Measurements from ENCODE around the gene TPD52L1.

DNA sequence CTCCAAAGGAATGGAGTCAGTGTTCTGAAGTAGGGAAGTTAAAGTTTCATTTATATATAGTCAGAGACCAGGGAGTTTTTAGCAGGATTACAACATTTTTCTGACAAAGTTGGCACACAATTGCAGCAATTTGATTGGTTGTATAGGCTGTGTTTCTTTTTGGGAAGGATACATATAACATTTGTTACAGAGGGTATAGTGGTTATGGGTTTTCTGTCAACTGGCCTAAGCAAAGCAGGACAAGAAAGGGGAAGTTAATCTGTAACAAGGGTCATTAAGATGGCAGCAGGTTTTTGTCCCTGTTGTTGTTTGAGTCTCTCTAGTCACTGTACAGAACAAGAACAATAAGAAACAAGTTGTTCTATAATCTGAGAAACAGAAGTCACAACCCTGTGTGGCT, 41.4 kb downstream of the TPD52L1 start:
- TF ChIP-seq EZH2phosphoT487 (IDR thresholded peaks at IDR 0.05; ENCODE audit: insufficient read depth, low read depth) (no peak), EZH2 (IDR thresholded peaks at IDR 0.05; ENCODE audit: insufficient read depth, poor library complexity, severe bottlenecking) (no peak)
